A172 (cell line): ENCODE results near the gene OR4D6. TPM values are rescaled to one million over a fixed set of nuclear protein-coding genes. Genes with fewer than 3 reads are reported as not detected.
"Not testable (repeated sequence)": the region's sequence is repeated elsewhere in the genome, so short reads cannot be mapped to it uniquely, and the experiment has no call there.

Source experiments
- DNase-seq: peaks from one replicate; pipeline ENCODE4 v3.0.0-alpha.2; 2015; ENCODE audit warnings: low spot score
- total RNA-seq: library from RNA; depleted of rRNA; stranded (reverse); fragments of >200 nt; shearing (Covaris generic); gene quantifications from 2 replicates; pipeline ENCODE4 v1.2.3, GENCODE V29; 2014; rRNA removed

OR4D6 gene
- not detected in 2 replicates for total RNA-seq

- DNase-seq: no peak
Measured at GRCh38 chr11:59456661-59457060, at the start of gene OR4D6. OR4D6 (plus strand) TSS chr11:59456961; CDS start chr11:59456961, 0 bp downstream.

DNA sequence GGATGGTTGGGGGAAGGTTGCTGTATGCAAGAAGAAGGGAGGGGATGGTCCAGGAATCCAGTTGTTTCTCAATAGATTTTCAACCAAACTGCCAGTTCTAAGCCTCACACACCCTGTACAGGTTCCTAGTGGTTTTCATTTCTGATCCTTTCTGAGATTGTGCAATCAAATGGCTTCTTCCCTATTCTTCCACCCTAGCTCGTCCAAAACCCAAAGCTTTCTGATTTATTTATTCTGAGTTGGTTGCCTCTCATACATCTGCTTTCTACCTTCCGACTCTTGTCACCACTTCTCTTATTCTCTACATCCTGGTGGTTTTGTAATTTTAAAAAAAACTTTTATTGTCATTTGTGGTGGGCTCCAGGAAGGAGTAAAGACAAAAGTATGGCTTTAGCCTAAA is 43.1 kb upstream of the OR4D6 start:
- DNase-seq: no peak

GRCh38 chr11:59415111-59415510 is 41.6 kb upstream of the OR4D6 start:
- DNase-seq: no peak

GRCh38 chr11:59416613-59417012 is 40.1 kb upstream of the OR4D6 start:
- no peak for DNase-seq

- no peak for DNase-seq
Measured at GRCh38 chr11:59417023-59417422, 39.7 kb upstream of the OR4D6 start.

- no peak for DNase-seq
Measured at GRCh38 chr11:59418156-59418555, 38.6 kb upstream of the OR4D6 start.

DNA sequence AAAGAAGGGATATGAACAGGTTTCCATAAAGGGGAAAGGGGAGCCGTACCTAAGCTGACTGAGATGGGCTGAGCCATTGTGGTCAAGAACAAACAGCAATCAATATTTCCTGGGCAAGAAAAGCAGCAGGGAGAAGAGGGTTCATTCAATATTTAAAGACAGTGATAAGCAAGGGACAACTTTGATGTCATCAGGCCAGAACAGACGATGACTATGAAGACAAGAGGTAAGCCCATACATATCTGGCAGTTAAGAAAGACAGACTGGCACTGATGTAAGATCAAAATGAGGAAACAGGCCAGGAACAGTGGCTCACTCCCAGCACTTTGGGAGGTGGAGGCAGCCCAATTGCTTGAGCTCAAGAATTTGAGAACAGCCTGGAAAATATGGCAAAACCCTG is 32.9 kb upstream of the OR4D6 start:
- DNase-seq: no peak

- DNase-seq: no peak
Measured at GRCh38 chr11:59425131-59425530, 31.6 kb upstream of the OR4D6 start.

GRCh38 chr11:59426361-59427067 is 30.2 kb upstream of the OR4D6 start, which contains the start of gene OR5A2:
OR5A2 (minus strand) TSS chr11:59426413; CDS start chr11:59422953, 3,460 bp downstream.
- no peak for DNase-seq

DNA sequence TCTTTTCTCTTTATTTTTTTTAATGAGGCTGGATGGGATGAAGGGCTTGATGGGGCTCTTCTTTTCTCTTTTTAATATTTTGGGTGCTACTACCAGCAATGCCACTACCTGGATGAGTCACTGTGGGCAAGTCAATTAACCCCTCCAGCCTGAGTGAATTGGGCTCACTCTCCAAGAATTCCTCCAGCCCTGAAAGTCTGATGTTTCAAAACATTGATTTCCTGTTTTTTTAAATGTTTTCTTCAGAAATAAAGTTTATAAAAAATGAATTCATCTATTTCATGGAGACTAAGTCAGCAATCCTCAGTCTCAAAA is 29.7 kb upstream of the OR4D6 start:
- no peak for DNase-seq

GRCh38 chr11:59429924-59430516 is 26.7 kb upstream of the OR4D6 start:
- DNase-seq: peak; percentile 35

- DNase-seq: no peak
Measured at GRCh38 chr11:59436169-59436568, 20.6 kb upstream of the OR4D6 start, which contains the start of gene OR5A1. OR5A1 (plus strand) TSS chr11:59436469; CDS start chr11:59443169, 6,700 bp downstream.

DNA sequence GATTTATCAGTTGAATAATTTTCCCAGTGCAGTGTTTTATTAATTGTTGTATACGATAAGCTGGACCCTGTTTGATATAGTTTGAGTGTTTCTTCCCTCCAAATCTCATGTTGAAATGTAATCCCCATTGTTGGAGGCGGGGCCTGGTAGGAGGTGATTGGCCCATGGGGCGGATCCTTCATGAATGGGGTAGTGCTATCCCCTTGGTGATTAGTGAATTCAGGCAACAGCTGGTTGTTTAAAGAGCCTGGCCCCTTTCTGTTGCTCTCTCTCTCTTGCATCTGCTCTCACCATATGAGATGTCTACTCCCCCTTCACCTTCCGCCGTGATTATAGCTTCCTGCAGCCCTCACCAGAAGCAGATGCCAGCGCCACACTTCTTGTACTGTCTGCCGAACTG is 19.0 kb upstream of the OR4D6 start:
- no peak for DNase-seq

DNA sequence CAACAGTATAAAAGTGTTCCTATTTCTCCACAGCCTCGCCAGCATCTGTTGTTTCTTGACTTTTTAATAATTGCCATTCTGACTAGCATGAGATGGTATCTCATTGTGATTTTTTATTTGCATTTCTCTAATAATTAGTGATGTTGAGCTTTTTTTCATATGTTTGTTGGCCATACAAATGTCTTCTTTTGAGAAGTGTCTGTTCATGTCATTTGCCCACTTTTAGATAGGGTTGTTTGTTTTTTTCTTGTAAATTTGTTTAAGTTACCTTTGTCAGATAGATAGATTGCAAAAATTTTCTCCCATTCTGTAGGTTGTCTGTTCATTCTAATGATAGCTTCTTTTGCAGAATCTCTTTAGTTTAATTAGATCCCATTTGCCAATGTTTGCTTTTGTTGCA is 11.1 kb upstream of the OR4D6 start:
- DNase-seq: not testable (repeated sequence)

DNA sequence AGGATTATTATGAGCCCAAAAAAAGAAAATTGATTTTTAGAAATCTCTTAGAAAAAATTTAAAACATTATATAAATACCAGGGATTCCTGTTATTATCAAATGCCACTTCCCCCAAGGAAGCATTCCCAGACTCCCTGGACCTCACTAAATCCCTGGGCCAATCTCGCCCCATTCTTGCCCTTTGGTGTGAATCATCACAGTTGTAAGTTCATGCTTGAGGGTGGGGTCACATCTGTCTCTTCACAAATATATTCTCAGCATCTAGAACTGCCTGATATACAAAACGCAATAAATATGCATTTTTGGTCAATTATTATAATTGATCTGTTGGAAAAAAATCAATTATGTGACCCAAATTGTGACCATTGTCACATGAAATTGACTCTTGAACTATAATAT is 8.3 kb upstream of the OR4D6 start:
- no peak for DNase-seq

GRCh38 chr11:59459916-59460315 is 3.2 kb downstream of the OR4D6 start:
- DNase-seq: no peak

DNA sequence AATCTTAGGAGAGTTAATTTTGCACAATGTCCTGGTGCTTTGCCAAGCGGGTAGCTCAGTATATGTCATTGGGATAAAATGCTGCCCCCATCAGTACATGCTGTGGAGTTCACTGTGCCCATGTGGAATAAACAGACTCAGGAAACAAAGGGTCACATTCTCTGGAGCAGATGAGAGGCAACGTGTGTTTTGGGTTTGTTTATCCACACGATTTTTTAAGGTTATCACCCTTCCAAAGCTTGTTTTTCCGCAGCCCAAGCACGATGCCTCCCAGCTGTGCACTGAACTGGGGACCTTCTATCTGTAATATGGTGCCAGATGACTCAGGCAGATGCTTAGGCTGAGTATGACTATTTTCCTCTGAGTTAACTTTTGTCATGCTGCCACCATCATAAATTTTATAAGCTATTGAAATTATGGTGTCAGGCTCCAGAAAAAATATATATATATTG is 6.5 kb downstream of the OR4D6 start:
- DNase-seq: peak; percentile 22

- DNase-seq: no peak
Measured at GRCh38 chr11:59473015-59473414, 16.3 kb downstream of the OR4D6 start, which contains the start of gene OR4D10. OR4D10 (plus strand) TSS chr11:59473315; CDS start chr11:59477430, 4,115 bp downstream.

DNA sequence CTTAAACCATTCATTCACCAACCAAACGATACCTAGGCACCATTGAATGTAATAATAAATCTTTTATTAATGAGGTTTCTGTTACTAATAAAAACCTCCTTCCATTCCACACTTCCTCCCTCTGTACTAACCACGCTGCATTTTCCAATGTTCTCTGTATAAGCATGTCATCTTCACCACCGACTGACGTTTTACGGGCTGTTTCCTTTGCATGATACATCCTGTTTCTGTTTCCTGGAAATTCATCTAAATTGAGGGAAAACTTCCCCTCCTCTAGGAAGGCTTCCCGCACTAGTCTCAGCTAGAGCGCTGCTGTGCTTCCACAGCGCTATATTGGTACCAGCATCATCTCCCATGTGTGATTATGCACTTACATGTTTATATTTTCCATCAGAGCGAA is 18.4 kb downstream of the OR4D6 start:
- no peak for DNase-seq

- no peak for DNase-seq
Measured at GRCh38 chr11:59479906-59480305, 23.1 kb downstream of the OR4D6 start.

GRCh38 chr11:59480359-59480758 is 23.6 kb downstream of the OR4D6 start:
- DNase-seq: no peak

DNA sequence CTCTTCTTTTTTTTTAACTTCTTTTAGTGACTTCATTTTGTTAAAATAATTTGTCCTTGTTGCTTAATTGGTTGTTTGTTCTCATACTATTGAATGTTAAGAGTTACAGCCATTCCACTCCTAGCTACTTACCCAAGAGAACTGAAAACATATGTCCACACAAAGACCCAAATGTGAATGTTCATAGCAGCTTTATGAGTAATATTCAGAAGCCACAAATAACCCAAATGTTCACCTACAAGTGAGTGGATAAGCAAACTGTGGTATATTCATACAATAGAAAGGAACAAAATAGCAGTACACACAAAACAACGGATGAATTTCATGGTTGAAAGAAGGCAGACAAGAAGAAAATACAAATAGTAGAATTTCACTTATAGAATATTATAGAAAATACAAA is 45.2 kb downstream of the OR4D6 start:
- DNase-seq: no peak

DNA sequence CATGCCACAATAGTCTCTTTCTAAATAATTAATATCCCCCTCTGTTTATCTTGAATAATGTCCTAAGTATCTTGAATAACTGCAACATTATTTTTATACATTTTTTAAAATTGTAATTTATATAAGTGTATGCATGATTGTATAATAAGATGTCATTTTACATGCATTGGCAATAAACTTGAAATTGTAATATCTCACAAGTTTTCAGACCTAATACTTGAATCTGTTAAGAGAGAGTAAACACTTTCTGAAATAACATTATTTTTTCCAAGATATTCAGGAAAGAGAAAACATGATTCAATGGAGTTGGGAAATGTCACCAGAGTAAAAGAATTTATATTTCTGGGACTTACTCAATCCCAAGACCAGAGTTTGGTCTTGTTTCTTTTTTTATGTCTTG is 46.5 kb downstream of the OR4D6 start, which contains the start of gene OR4D11:
OR4D11 (plus strand) TSS at position 301 of the 400 bp plus-strand sequence; CDS start at position 301, 0 bp downstream.
- no peak for DNase-seq
